Measurements from ENCODE around the gene ALS2. TPM values are rescaled to one million over a fixed set of nuclear protein-coding genes. Genes with fewer than 3 reads are reported as not detected.

Gene ALS2
- total RNA-seq, 1 donor, result 27.4 TPM

DNA sequence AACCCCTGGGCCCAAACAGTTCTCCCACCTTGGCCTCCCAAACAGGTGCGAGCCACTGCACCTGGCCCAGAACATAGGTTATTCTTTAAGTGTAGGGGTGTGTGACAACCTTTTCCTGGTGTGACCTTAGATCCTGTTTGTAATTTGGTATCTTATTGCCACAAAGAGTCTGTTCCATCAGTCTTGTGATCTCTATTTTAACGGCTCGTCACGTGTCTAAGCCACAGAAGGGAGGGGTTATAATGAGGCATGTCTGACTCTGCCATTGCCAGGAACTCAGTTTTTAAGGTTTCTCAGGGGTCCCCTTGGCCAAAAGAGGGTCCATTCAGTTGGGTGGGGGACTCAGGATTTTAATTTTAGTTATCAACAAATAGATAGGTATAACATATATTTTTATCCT lies 4.4 kb upstream of the ALS2 start:
- no peak overlapping the region for H3K4me3 ChIP-seq (ENCODE audit: low read depth, low read length)
- no peak for DNase-seq (ENCODE audit: low read depth)
- TF ChIP-seq, protein P1, sequence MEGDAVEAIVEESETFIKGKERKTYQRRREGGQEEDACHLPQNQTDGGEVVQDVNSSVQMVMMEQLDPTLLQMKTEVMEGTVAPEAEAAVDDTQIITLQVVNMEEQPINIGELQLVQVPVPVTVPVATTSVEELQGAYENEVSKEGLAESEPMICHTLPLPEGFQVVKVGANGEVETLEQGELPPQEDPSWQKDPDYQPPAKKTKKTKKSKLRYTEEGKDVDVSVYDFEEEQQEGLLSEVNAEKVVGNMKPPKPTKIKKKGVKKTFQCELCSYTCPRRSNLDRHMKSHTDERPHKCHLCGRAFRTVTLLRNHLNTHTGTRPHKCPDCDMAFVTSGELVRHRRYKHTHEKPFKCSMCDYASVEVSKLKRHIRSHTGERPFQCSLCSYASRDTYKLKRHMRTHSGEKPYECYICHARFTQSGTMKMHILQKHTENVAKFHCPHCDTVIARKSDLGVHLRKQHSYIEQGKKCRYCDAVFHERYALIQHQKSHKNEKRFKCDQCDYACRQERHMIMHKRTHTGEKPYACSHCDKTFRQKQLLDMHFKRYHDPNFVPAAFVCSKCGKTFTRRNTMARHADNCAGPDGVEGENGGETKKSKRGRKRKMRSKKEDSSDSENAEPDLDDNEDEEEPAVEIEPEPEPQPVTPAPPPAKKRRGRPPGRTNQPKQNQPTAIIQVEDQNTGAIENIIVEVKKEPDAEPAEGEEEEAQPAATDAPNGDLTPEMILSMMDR (IDR thresholded peaks at IDR 0.05; ENCODE audit: insufficient read depth, low read length), result no peak

DNA sequence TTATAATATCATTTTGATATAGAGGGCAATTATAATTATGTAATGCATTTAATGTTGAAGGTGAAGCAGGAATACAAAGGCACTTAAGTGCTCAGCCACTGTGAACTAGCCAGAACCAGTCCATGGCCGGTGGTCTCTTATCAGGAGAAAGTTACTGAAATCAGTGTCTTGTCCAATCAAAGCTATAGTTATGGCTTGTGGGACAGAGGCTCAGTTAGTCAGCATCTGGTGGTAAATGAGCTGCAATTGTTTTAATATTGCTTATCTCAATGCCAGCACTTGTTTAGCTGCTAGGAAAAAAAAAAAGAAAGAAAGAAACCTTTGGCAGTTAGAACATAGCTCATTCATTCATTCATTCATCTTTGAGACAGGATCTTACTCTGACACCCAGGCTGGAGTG lies 3.8 kb upstream of the ALS2 start:
- DNase-seq (ENCODE audit: low read depth), result no peak
- H3K4me3 ChIP-seq (ENCODE audit: low read depth, low read length), result no peak overlapping the region
- TF ChIP-seq, protein P1 (IDR thresholded peaks at IDR 0.05; ENCODE audit: insufficient read depth, low read length), result no peak

DNA sequence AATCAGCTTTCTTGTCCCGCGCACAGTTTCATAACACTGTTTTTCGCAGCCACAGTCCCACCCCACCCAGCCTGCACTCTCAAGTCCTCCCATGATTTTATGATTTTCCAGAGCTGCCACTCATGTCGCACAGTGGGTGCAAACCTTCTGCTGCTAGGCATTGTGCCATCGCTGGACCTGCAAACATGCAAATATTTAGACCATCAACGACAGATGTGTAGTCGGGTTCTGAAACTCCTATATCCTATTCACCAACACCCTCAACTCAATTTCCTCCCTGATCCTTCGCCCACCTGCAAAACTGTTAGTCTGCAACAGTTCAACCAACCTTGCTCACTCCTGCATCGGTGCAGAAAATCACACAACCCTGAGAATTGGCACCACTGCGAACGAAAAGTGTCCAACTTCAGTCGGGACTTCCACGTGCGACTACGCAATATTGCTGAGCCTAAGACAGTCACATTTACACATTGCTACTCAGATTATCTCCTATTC lies 871 bp upstream of the ALS2 start:
- TF ChIP-seq, protein P1 (IDR thresholded peaks at IDR 0.05; ENCODE audit: insufficient read depth, low read length), result no peak
- DNase-seq (ENCODE audit: low read depth), result no peak
- H3K4me3 ChIP-seq (ENCODE audit: low read depth, low read length), result peak overlapping the region; percentile 94

DNA sequence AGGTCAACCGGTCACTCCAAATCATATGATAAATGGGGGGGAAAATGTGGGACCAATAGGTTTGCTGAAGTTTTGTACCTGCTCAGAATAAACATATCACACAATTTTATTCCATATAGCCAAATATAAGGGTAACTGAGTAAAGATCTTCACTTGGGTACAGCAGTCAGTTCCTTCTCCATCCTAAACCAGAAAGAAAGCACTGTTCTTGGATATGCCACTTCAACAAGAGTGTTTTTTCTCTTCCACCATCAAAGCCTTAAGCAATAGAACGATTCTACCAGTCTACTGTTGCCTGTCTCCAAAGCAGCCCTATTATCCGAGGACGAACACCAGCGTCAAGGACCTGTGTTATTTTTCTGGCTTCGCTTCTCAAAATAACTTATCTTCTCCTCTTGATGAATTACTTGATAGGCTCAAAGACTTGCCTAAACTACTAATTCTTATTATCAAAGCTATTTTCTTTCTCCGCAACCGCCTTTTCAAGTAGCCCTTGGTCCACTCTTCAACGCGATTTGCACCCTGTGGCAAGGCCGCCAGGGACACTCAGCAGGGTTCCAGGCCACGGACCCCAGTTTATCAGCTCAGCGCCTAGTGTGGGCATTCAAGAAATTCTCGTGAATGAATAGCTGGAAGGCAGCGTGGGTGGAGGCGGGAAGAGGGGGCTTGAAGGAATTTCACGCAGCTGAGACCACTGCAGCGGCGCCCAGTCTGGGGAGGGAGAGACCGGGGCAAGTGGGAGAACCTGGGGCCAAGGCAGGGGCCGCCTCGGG lies 646 bp downstream of the ALS2 start:
- DNase-seq (ENCODE audit: low read depth), result peak; percentile 25
- TF ChIP-seq, protein P1 (IDR thresholded peaks at IDR 0.05; ENCODE audit: insufficient read depth, low read length), result no peak
- H3K4me3 ChIP-seq (ENCODE audit: low read depth, low read length), result peak overlapping the region; percentile 94

DNA sequence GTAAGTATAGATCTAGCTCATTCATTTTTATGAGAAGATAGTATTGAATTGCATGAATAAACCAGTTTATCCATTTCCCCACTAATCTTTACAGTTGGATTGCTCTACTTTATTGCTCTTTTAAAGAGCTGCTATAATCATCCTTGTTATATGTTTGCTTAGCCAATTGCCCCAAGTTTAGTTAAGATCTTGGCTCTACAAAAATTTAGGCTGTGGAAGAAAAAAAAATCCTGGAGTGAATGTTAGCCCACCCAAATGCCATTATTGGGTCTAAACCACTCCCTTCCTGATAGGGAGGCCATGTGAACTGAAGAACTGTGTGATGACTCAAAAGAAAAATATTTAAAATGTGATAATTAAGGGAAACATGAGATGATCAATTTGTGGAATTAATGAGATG lies 2.9 kb downstream of the ALS2 start:
- TF ChIP-seq, protein P1 (IDR thresholded peaks at IDR 0.05; ENCODE audit: insufficient read depth, low read length), result no peak
- H3K4me3 ChIP-seq (ENCODE audit: low read depth, low read length), result no peak overlapping the region
- DNase-seq (ENCODE audit: low read depth), result no peak

DNA sequence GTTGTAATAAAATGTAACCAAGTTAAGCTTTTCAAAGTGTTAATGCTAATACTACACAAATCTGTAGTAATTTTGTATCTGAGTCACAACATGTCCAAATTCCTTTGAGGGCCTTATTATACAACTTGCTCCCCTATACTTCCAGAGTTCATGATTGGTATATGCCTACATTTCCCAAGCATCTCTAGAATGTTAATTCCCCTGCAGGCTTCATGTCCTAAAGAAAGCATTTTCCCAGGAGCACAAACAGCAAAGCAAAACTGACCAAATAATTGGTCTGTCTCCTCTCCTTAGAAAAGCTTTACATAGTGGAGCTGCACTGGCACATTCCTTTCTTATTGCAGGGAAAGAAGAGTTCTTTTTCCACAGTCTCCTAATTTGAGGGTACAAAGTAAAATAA lies 3.7 kb downstream of the ALS2 start:
- TF ChIP-seq, protein P1 (IDR thresholded peaks at IDR 0.05; ENCODE audit: insufficient read depth, low read length), result no peak
- H3K4me3 ChIP-seq (ENCODE audit: low read depth, low read length), result no peak overlapping the region
- no peak for DNase-seq (ENCODE audit: low read depth)

Measured in fibroblast of the aortic adventitia (primary cell).